Mesothelial cell of epicardium (in vitro differentiated cells): Measurements from ENCODE around the gene SYNE4. TPM values are rescaled to one million over a fixed set of nuclear protein-coding genes. Genes with fewer than 3 reads are reported as not detected.
A peak's percentile ranks its signal among the peaks of the same experiment; 100 is the strongest.
"Not testable (repeated sequence)": the region's sequence is repeated elsewhere in the genome, so short reads cannot be mapped to it uniquely, and the experiment has no call there.

Experiments
- DNase-seq, 2 experiments: peaks; one replicate each; pipeline ENCODE4 v3.0.0; 2021; ENCODE audit warnings: low spot score in 2 of 2; ENCODE audit not compliant: unreplicated experiment in 2 of 2
- H3K27ac Mint-ChIP-seq: 2 replicates; pipeline ENCODE4 v1.8.0; 2021; ENCODE audit warnings: mixed read lengths
- H3K27me3 Mint-ChIP-seq: 2 replicates; pipeline ENCODE4 v1.8.0; 2021; ENCODE audit warnings: low read depth, mixed read lengths
- H3K36me3 Mint-ChIP-seq: 2 replicates; pipeline ENCODE4 v1.8.0; 2021; ENCODE audit warnings: mixed read lengths
- H3K4me1 Mint-ChIP-seq: 2 replicates; pipeline ENCODE4 v1.8.0; 2021; ENCODE audit warnings: mixed read lengths
- H3K4me3 Mint-ChIP-seq: 2 replicates; pipeline ENCODE4 v1.8.0; 2021; ENCODE audit warnings: mild to moderate bottlenecking, moderate library complexity, mixed read lengths
- H3K9me3 Mint-ChIP-seq: 2 replicates; pipeline ENCODE4 v1.8.0; 2021; ENCODE audit warnings: mixed read lengths
- CTCF ChIP-seq: fragments of 200-600 bp; sonication (generic); IDR thresholded peaks from one replicate; pipeline ENCODE4 v1.5.0; 2021; ENCODE audit warnings: antibody characterized with exemption; ENCODE audit not compliant: unreplicated experiment
- total RNA-seq: library from RNA; stranded (reverse); gene quantifications from 3 replicates; pipeline ENCODE4 v1.2.1, GENCODE V29; 2021

The SYNE4 gene
- total RNA-seq, 1 donor from 2014 or later = 17.0 TPM

DNA sequence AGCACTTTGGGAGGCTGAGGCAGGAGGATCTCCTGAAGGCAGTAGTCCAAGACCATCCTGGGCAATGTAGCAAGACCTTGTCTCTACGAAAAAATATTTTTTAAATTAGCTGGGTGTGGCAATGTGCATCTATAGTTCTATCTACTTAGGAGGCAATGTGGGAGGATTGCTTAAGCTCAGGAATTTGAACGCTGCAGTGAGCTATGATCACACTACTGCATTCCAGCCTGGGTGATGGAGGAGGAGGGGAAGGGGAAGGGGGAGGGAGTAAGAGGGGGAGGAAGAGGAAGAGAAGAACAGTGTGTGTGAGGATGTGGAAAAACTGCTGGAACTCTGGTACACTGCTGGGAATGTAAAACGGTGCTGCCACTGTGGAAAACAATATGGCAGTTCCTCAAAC lies 33.2 kb upstream of the SYNE4 start:
- Mint-ChIP-seq H3K27ac (peak overlapping the region; percentile 90), H3K27me3 (no peaks in the 10 kb centered on the region), H3K4me1 (peaks cover 20% of the 10 kb centered on the region), H3K9me3 (peaks cover 6% of the 10 kb centered on the region), H3K4me3 (no peak overlapping the region), H3K36me3 (peaks cover 15% of the 10 kb centered on the region)
- DNase-seq = no peak
- no peak for TF ChIP-seq CTCF

DNA sequence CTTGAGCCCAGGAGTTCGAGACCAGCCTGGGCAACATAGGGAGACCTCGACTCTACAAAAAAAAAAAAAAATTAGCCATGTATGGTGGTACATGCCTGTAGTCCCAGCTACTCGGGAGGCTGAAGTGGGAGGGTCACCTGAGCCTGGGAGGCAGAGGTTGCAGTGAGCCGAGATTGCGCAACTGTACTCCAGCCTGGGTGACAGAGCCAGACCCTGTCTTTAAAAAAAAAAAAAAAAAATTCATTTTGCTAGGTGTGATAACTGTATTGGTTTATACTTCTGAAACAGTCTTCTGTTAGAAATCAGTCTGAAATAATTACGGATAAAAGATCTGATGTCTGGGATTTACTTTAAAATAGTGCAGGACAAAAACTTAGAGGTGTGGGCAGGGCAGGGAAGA lies 32.5 kb upstream of the SYNE4 start:
- H3K4me3 Mint-ChIP-seq = not testable (repeated sequence)
- Mint-ChIP-seq H3K27ac (peak overlapping the region; percentile 90), H3K36me3 (peaks cover 10% of the 10 kb centered on the region)

DNA sequence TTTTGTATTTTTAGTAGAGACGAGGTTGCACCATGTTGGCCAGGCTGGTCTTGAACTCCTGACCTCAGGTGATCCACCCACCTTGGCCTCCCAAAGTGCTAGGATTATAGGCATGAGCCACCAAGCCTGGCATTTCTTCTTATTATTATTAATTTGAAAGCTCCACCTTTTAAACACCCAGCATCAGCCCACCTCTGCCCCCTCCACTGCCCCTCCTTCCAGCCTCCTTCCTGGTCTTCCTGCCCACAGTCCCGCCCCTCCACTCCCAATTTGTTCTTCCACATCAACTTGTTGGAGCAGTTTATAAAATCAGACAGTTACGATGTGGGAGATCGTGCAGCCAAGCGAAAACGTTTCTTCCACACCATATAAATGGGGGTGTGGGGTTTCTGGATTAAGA lies 31.9 kb upstream of the SYNE4 start:
- H3K27me3 Mint-ChIP-seq = no peaks in the 10 kb centered on the region
- no peaks in the 10 kb centered on the region for H3K9me3 Mint-ChIP-seq
- no peak for DNase-seq
- H3K36me3 Mint-ChIP-seq = peaks cover 6% of the 10 kb centered on the region
- TF ChIP-seq CTCF = no peak
- peak overlapping the region; percentile 50 for H3K27ac Mint-ChIP-seq
- no peak overlapping the region for H3K4me3 Mint-ChIP-seq
- peaks cover 20% of the 10 kb centered on the region for H3K4me1 Mint-ChIP-seq

More for the DNA sequence above, 32.5 kb upstream of the SYNE4 start:
- peaks cover 20% of the 10 kb centered on the region for H3K4me1 Mint-ChIP-seq
- H3K9me3 Mint-ChIP-seq, H3K27me3 Mint-ChIP-seq, DNase-seq: not testable (repeated sequence)

DNA sequence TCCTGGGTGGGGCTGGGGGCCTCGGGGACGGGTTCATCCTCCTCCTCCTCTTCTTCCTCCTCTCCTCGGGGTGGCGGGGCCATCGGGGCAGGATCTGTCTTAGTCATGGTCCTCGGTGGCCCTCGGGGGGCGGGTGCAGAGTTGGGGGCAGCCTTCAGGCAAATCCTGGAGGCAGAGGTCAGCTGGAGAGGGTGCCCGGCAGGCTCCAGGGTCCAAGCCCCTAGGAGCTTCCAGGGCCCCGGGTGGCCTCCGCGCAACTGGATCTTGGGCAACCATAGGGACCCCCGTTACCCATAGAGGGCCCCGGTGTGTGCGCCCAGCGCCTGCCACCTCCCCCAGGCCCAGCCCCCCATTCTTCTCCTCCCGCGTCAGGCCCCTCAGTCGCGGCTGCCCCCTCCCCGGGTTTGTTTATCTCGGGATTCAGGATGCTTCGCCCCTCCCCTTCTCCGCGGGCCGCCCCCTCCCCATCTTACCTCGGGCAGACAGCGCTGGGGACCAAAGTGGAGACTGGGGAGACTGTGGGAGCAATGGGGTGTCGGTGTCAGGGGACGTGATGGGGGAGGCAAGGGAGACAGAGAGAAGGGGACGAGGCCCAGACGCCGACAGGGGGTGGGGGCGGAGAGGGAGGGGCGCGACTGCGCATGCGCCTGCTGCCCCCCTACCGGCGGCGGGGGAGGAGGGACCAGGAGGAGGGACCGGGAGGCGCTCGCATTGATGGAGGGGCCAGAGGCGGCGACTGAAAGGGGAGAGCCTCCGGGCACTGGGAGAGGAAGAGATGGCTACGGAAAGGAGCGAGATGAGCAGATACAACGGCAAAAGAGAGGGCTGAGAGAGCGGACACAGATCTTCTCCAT lies 23.9 kb upstream of the SYNE4 start, which contains the start of gene CLIP3:
CLIP3 (minus strand) TSS at position 623 of the 854 bp plus-strand sequence; CDS start at position 107, 516 bp downstream.
- H3K27ac Mint-ChIP-seq = no peak within 1 kb of the TSS
- H3K4me3 Mint-ChIP-seq = peak within 1 kb of the TSS; percentile 79
- no peaks in the 10 kb centered on the region for H3K27me3 Mint-ChIP-seq
- H3K36me3 Mint-ChIP-seq = peaks cover 23% of the 10 kb centered on the region
- TF ChIP-seq CTCF = no peak
- peak; percentile 67 to 83 for DNase-seq
- no peaks in the 10 kb centered on the region for H3K9me3 Mint-ChIP-seq
- H3K4me1 Mint-ChIP-seq = peaks cover 18% of the 10 kb centered on the region

GRCh38 chr19:36031308-36031707 lies 22.7 kb upstream of the SYNE4 start:
- peaks cover 18% of the 10 kb centered on the region for H3K4me1 Mint-ChIP-seq
- no peak for DNase-seq
- H3K9me3 Mint-ChIP-seq = no peaks in the 10 kb centered on the region
- H3K27me3 Mint-ChIP-seq = no peaks in the 10 kb centered on the region
- no peak for TF ChIP-seq CTCF
- peak overlapping the region; percentile 32 for H3K27ac Mint-ChIP-seq
- peak overlapping the region; percentile 41 for H3K4me3 Mint-ChIP-seq
- peaks cover 28% of the 10 kb centered on the region for H3K36me3 Mint-ChIP-seq
